Activated CD4-positive, alpha-beta memory T cell treated with anti-CD3 and anti-CD28 coated beads for 36 hours (primary cell): Measurements from ENCODE around the gene POMC. TPM values are rescaled to one million over a fixed set of nuclear protein-coding genes. Genes with fewer than 3 reads are reported as not detected.
"Not testable (repeated sequence)": the region's sequence is repeated elsewhere in the genome, so short reads cannot be mapped to it uniquely, and the experiment has no call there.

Experiments
- CTCF ChIA-PET: fragments of 350-600 bp; sonication (Branson Sonifier 250); formaldehyde crosslinking; loops from one replicate; lab custom pipeline; 2021; ENCODE audit warnings: antibody characterized with exemption, inconsistent platforms; lab: Charles Lee
- POLR2A ChIA-PET: fragments of 350-600 bp; sonication (Branson Sonifier 250); formaldehyde crosslinking; loops from one replicate; lab custom pipeline; 2021; ENCODE audit warnings: antibody characterized with exemption; lab: Charles Lee
- DNase-seq: peaks from one replicate; pipeline ENCODE4 v3.0.0-alpha.2; 2020
- H3K27ac Mint-ChIP-seq: one replicate; pipeline ENCODE4 v1.8.0; 2021; ENCODE audit warnings: mixed read lengths
- H3K27me3 Mint-ChIP-seq: one replicate; pipeline ENCODE4 v1.8.0; 2021; ENCODE audit warnings: mixed read lengths
- H3K36me3 Mint-ChIP-seq: one replicate; pipeline ENCODE4 v1.8.0; 2021; ENCODE audit warnings: mixed read lengths
- H3K4me1 Mint-ChIP-seq: one replicate; pipeline ENCODE4 v1.8.0; 2021; ENCODE audit warnings: low read depth, mixed read lengths
- H3K4me3 Mint-ChIP-seq: one replicate; pipeline ENCODE4 v1.8.0; 2021; ENCODE audit warnings: mild to moderate bottlenecking, mixed read lengths
- H3K9me3 Mint-ChIP-seq: one replicate; pipeline ENCODE4 v1.8.0; 2021; ENCODE audit warnings: mixed read lengths
- intact Hi-C: fragments of 100-400 bp; cut with micrococcal nuclease; formaldehyde crosslinking; loops from one replicate; pipeline ENCODE4 v1.15.1; 2023
- total RNA-seq, 2 experiments: library from RNA; stranded (reverse); gene quantifications; one replicate each; pipeline ENCODE4 v1.2.3, GENCODE V29; 2021

Gene POMC
- total RNA-seq, 2 experiments from 2014 or later, result 3.8 to 4.2 TPM

DNA sequence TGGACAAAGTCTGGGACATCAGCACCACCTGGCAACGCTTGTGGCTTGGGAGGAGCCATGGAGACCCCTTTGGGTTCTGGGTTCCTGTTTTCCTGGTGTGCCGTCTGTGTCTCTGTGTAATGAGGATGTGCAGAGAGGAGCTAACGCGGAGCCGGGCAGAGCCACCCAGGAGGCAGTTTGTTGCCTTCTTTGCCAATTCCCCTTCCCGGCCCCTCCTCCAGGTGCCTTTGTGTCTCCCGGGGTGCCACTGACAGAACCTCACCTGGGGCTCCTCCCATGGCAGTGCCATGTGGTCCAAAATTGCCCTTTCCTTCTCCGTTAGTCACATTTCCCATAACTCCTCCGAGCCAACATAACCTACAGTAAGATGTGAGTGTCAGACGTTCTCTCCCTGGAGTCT lies 13.0 kb downstream of the POMC start:
- H3K9me3 Mint-ChIP-seq, result no peaks in the 10 kb centered on the region
- no peak overlapping the region for H3K4me3 Mint-ChIP-seq
- intact Hi-C loops, result no loop called here
- no peak overlapping the region for H3K27ac Mint-ChIP-seq
- DNase-seq, result no peak
- H3K27me3 Mint-ChIP-seq, result peaks cover 2% of the 10 kb centered on the region
- ChIA-PET POLR2A (interaction anchor here (1.1 kb wide), 1 partner anchor 7 kb away, joined by 3 read pairs; no protein-coding TSS in a partner anchor), CTCF (interaction anchor here (1.0 kb wide), 1 partner anchor 42 kb away, joined by 3 read pairs; no protein-coding TSS in a partner anchor)
- H3K36me3 Mint-ChIP-seq, result no peaks in the 10 kb centered on the region
- peaks cover 6% of the 10 kb centered on the region for H3K4me1 Mint-ChIP-seq

DNA sequence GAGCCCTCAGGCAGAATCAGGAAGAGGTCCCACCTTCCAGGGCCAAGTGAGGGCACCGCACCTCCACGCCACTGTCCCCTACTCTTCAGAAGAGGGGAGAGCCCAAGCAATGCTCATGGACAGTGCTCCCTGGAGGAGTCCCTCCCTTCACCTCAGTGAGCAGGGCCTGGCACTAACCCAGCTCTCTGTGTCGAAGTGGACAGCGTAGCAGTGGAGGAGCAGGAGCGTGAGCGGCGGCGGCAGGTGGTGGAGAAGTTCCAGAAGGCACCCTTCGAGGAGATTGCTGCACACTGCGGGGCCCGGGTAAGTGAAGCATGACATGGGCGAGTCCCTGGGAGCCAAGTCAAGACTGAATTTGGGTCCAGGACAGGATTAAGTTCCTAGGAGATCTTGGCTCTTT lies 16.7 kb downstream of the POMC start:
- ChIA-PET CTCF (no interaction called here), POLR2A (no interaction called here)
- Mint-ChIP-seq H3K4me3 (no peak overlapping the region), H3K27ac (no peak overlapping the region), H3K27me3 (peaks cover 2% of the 10 kb centered on the region), H3K9me3 (no peaks in the 10 kb centered on the region), H3K36me3 (no peaks in the 10 kb centered on the region), H3K4me1 (no peaks in the 10 kb centered on the region)
- DNase-seq, result no peak
- intact Hi-C loops, result no loop called here

GRCh38 chr2:25150993-25151392 lies 17.4 kb downstream of the POMC start:
- CTCF ChIA-PET, H3K4me3 Mint-ChIP-seq, POLR2A ChIA-PET, DNase-seq, H3K36me3 Mint-ChIP-seq, H3K4me1 Mint-ChIP-seq, intact Hi-C loops, H3K9me3 Mint-ChIP-seq, H3K27ac Mint-ChIP-seq, H3K27me3 Mint-ChIP-seq: not testable (repeated sequence)

- no peak for DNase-seq
- intact Hi-C loops, result no loop called here
- H3K4me3 Mint-ChIP-seq, result no peak overlapping the region
- H3K4me1 Mint-ChIP-seq, result no peaks in the 10 kb centered on the region
- H3K9me3 Mint-ChIP-seq, result no peaks in the 10 kb centered on the region
- no peak overlapping the region for H3K27ac Mint-ChIP-seq
- POLR2A ChIA-PET, result no interaction called here
- H3K27me3 Mint-ChIP-seq, result no peaks in the 10 kb centered on the region
- H3K36me3 Mint-ChIP-seq, result no peaks in the 10 kb centered on the region
- CTCF ChIA-PET, result no interaction called here
Observed at GRCh38 chr2:25149646-25150045, 18.7 kb downstream of the POMC start.

DNA sequence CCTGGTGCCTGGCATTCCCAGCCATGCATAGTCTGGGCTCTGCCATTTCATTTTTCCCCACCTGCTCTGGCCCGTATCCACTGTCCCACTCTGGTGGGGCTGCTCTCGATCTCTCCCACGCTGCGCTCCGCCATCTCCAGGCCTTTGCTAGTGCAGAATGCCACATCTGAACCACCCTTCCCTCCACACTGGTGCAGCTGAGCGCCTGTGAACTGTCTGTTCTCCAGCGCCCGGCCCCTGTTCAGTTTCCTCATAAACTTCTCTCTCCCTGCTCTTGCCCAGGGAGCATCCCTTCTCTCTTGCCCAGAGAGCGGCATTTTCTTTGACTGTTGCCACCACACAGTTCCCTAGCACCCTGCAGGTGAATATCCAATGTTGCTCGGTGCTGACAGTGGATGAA lies 21.5 kb downstream of the POMC start:
- no peaks in the 10 kb centered on the region for H3K9me3 Mint-ChIP-seq
- H3K27me3 Mint-ChIP-seq, result no peaks in the 10 kb centered on the region
- DNase-seq, result no peak
- intact Hi-C loops, result no loop called here
- ChIA-PET POLR2A (no interaction called here), CTCF (no interaction called here)
- no peaks in the 10 kb centered on the region for H3K36me3 Mint-ChIP-seq
- no peaks in the 10 kb centered on the region for H3K4me1 Mint-ChIP-seq
- H3K4me3 Mint-ChIP-seq, result no peak overlapping the region
- H3K27ac Mint-ChIP-seq, result no peak overlapping the region

DNA sequence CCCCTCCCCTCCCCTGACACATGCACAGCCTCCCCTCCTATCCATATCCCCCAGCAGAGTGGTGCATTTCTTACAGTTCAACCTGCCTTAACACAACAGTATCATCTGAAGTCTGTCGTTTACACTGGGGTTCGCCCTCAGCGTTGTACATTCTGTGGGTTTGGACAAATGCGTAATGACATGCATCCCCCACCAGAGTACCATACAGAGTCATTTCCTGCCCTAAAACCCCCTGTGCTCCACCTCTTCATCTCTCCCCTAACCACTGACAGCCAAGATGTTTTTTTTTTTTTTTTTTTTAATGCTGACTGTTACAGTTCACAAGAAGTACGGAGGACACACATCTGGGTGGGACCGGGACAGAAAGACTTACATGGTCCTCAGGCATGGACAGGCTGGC lies 22.6 kb downstream of the POMC start:
- Mint-ChIP-seq H3K27me3 (no peaks in the 10 kb centered on the region), H3K27ac (no peak overlapping the region), H3K36me3 (no peaks in the 10 kb centered on the region), H3K4me3 (no peak overlapping the region), H3K4me1 (no peaks in the 10 kb centered on the region), H3K9me3 (no peaks in the 10 kb centered on the region)
- intact Hi-C loops, result no loop called here
- CTCF ChIA-PET, result no interaction called here
- DNase-seq, result no peak
- POLR2A ChIA-PET, result no interaction called here

DNA sequence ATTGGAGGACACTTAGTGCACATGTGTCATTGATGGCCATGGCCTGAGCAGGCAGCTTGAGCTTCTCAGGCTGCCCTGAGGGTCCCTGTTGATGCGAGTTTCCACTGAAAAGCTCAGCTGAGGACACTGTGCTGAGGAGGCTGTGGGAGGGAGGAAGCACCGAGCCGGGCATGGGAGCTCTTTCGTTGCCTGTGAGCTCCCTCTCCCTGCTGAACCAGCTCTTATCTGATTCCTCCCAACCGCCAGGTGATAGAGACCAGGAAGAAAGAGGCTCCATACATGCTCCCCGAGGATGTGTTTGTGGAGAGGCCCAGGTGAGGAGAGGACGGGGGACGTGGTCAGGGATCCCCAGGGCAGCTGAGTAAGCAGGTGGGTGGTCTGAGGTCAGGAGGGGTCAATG lies 27.3 kb downstream of the POMC start:
- Mint-ChIP-seq H3K4me3 (no peak overlapping the region), H3K27ac (no peak overlapping the region), H3K4me1 (no peaks in the 10 kb centered on the region), H3K36me3 (no peaks in the 10 kb centered on the region), H3K27me3 (peaks cover 13% of the 10 kb centered on the region), H3K9me3 (no peaks in the 10 kb centered on the region)
- DNase-seq, result no peak
- intact Hi-C loops, result no loop called here
- ChIA-PET CTCF (no interaction called here), POLR2A (no interaction called here)

DNA sequence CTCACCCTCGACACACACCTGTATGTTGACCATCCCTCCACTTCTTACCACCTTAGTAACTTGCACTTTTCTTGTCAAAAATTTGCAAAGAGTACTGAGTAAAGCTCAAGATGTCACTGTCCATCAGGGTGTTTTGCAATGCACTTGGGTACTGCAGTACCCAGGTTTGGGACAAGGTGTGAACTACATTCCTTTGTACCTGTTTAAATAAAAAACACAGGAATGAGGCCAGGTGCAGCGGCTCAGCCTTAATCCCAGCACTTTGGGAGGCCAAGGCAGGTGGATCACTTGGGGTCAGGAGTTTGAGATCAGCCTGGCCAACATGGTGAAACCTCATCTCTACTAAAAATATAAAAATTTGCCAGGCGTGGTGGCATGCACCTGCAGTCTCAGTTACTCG lies 27.8 kb downstream of the POMC start:
- intact Hi-C loops, result not testable (repeated sequence)

GRCh38 chr2:25132693-25133092 lies 35.7 kb downstream of the POMC start:
- no peak for DNase-seq
- ChIA-PET CTCF (interaction anchor here (11.0 kb wide), 1 partner anchor 157 kb away, joined by 271 read pairs; no protein-coding TSS in a partner anchor), POLR2A (no interaction called here)
- Mint-ChIP-seq H3K4me1 (peaks cover 12% of the 10 kb centered on the region), H3K9me3 (no peaks in the 10 kb centered on the region), H3K4me3 (no peak overlapping the region), H3K27ac (no peak overlapping the region), H3K36me3 (no peaks in the 10 kb centered on the region), H3K27me3 (peaks cover 58% of the 10 kb centered on the region)
- intact Hi-C loops, result no loop called here

More for the DNA sequence above, 27.8 kb downstream of the POMC start:
- CTCF ChIA-PET, H3K4me3 Mint-ChIP-seq, DNase-seq, POLR2A ChIA-PET, H3K9me3 Mint-ChIP-seq, H3K27ac Mint-ChIP-seq, H3K36me3 Mint-ChIP-seq, H3K4me1 Mint-ChIP-seq: not testable (repeated sequence)
- peaks cover 17% of the 10 kb centered on the region for H3K27me3 Mint-ChIP-seq

- DNase-seq, result no peak
- POLR2A ChIA-PET, result no interaction called here
- Mint-ChIP-seq H3K9me3 (no peaks in the 10 kb centered on the region), H3K27ac (no peak overlapping the region), H3K36me3 (no peaks in the 10 kb centered on the region), H3K27me3 (peaks cover 55% of the 10 kb centered on the region), H3K4me1 (peaks cover 12% of the 10 kb centered on the region), H3K4me3 (peak overlapping the region; percentile 43)
- intact Hi-C loops, result no loop called here
- CTCF ChIA-PET, result interaction anchor here (11.0 kb wide), 1 partner anchor 156 kb away, joined by 271 read pairs; no protein-coding TSS in a partner anchor
Observed at GRCh38 chr2:25132299-25132635, 36.1 kb downstream of the POMC start.

DNA sequence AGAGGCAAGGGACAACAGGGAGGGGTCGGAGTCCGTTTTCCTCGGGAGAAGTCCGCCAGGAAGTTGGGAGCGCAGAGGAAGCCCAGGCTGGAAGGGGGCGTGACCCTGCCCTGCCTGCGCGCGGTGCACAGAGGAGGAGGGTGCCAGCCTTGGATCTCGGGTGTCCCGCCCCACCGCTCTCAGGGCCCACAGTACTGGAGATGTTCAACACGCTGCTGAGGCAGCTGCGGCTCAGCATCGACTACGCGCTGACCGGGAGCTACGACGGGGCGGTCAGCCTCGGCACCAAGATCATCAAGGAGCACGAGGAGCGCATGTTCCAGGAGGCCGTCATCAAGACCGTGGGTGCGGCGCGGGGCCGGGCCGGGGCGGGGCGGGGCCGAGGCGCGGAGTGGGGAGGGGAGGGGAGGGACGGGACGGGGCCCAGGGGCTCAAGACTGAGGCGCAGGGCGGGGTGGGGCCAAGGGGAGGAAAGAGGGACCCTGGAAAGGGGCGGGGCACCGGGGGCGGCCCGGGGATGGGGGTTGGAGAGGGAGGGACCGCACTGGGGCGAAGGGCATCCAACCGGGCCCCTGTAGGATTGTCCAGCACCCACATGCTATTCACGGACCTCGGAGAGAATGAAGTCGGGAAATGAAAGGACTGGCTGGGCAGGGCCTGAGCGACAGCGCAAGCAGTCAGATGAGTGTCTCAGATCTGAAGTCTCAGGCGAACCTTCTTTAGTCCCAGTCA lies 36.6 kb downstream of the POMC start:
- POLR2A ChIA-PET, result no interaction called here
- Mint-ChIP-seq H3K4me3 (peak overlapping the region; percentile 48), H3K9me3 (no peaks in the 10 kb centered on the region), H3K27me3 (peaks cover 50% of the 10 kb centered on the region), H3K36me3 (no peaks in the 10 kb centered on the region), H3K27ac (no peak overlapping the region), H3K4me1 (peaks cover 12% of the 10 kb centered on the region)
- DNase-seq, result peak; percentile 23
- intact Hi-C loops, result no loop called here
- CTCF ChIA-PET, result interaction anchor here (0.6 to 11.0 kb wide), 2 partner anchors 86 to 156 kb away, joined by 3 to 271 read pairs; no protein-coding TSS in a partner anchor

DNA sequence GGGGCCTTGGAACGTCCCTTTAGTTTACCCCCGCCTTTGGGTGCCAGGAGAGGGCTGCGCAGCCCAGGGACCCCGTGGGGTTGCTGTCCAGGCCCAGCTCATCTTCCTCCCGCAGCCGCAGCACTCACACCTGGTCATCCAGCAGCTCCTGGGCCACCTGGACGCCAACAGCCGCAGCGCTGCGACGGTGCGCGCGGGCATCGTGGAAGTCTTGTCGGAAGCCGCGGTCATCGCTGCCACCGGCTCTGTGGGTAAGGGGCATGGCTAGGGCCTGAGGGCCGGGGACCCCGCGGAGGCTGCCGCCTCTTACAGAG lies 37.2 kb downstream of the POMC start:
- no peak overlapping the region for H3K27ac Mint-ChIP-seq
- intact Hi-C loops, result no loop called here
- no peaks in the 10 kb centered on the region for H3K36me3 Mint-ChIP-seq
- DNase-seq, result no peak
- POLR2A ChIA-PET, result no interaction called here
- H3K4me3 Mint-ChIP-seq, result peak overlapping the region; percentile 48
- H3K4me1 Mint-ChIP-seq, result peaks cover 12% of the 10 kb centered on the region
- CTCF ChIA-PET, result interaction anchor here (0.6 to 11.0 kb wide), 3 partner anchors 65 to 155 kb away, joined by 3 to 271 read pairs (median 9); no protein-coding TSS in a partner anchor
- no peaks in the 10 kb centered on the region for H3K9me3 Mint-ChIP-seq
- peaks cover 47% of the 10 kb centered on the region for H3K27me3 Mint-ChIP-seq
